GM19452 (cell line): ENCODE measurements around the gene FAAP20.
"Not testable (repeated sequence)": the region's sequence is repeated elsewhere in the genome, so short reads cannot be mapped to it uniquely, and the experiment has no call there.

Experiments used
- ATAC-seq: cut with Tn5 transposase; IDR thresholded peaks from one replicate; pipeline ENCODE4 v1.9.1; 2021; ENCODE audit not compliant: unreplicated experiment

FAAP20 gene

DNA sequence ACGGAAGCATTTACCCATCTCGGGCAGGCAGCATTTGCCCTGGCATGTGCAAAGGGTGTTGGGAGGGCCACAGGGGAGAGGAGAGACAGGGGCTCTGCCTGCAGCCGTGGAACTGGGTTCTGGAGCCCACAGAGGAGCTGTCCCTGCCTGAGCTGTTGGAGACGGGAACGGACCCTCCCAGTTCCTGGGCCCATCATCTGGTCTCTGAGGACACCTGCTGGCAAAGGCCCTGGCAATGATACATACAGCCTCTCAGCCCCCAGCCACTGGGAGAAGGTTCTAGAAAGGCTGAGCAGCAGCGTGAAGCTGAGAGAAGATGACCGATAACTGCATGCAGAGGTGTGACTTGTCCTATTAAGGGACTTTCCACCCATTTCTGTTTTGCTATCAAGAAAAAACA is 31.4 kb downstream of the FAAP20 start:
- ATAC-seq = no peak

DNA sequence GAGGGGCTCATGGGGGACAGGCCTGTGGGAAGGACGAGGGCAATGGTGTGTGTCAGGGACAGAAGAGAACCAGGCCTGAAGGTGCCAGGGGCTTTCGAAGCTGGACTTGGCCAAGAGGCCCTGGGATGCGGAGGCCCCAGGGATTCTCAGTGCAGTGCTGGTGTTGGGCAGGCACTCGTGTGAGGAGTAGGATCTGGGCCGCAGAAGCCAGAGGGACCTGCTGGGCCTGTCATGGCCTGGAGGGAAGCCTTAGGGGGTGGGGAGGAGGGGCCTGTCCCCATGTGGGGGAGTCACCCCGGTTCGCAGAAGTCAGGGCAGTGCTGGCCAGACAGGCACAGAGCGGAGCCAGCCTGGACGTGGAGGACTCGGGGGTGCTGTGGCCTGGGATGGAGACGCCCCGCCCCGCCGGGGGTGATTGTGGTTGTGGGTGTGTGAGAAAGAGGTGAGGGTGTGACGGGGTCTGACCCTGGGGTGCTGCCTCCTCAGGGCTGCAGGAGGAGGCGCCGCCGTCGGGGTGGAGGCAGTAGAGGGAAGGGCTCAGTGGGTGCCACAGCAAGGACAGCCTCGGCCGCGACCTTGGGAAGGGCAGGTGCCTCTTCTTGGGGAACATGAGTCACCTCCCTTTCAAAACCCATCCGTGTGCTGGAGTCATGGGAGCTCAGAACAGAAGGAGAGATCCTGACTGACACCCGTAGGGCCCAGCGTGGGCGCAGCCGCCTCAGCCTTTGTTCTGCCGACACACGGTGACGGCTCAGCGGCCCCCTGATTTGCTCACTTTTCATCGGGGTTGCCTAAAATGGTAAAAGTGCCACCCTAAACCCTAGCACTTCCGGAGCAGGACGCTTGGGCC is 33.9 kb downstream of the FAAP20 start:
- ATAC-seq = no peak

DNA sequence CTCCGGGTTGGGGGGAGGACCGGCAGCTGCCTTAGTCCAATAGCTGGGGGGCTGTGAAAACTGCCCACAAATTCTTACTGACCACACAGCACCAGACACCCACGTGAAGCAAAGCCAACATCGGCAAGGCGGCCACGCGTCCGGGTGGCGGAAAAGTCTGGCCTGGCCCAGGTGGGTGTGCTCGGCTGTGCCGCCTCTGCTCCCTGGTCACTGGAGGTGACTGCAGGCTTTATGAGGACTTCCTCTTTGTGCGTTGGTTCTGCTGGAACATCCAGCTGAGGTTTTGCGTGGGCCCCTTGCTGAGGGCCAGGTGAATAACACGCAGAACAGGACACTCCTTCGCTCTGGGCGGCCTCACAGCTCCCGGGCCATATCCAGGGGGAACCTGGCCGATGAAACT is 35.4 kb downstream of the FAAP20 start:
- no peak for ATAC-seq

DNA sequence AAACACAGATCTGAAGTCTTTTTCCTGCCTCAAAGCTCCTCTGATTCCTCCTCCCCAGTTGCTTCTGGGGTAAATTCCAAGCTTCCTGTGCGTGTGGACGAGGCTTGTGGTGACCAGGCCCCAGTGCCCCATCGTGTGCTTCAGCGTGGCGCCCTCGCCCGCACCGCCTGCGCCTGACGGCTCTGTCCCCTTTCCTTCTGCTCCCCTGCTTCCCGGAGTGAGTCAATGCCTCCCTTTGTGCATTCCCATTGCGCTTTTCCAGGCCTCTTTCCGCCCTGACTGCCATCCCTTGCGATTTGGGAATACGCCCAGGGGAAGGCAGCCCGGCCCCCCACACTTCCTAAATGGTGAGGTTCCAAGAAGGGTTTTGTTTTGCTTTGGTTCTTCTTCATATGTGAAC is 36.3 kb downstream of the FAAP20 start:
- no peak for ATAC-seq

DNA sequence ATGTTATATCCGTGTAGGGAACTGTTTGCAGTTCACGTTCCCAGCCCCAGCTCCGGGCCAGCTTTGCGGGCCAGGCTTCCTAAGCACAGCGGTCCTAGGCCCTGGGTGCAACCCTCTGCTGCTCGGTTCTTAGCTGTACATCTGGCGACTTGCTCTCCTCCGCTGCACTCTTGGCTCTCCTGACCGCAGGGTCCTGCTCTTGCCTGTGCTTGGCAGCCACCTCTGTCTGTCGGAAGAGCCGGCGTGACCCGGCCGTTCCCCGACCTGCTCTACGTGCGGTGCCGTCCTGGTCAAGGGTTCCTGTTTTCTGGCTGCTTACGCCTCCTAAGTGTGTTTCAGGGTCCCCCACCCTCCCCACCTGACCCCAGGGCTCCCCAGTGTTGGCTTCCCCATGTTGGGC is 36.7 kb downstream of the FAAP20 start:
- ATAC-seq = no peak

DNA sequence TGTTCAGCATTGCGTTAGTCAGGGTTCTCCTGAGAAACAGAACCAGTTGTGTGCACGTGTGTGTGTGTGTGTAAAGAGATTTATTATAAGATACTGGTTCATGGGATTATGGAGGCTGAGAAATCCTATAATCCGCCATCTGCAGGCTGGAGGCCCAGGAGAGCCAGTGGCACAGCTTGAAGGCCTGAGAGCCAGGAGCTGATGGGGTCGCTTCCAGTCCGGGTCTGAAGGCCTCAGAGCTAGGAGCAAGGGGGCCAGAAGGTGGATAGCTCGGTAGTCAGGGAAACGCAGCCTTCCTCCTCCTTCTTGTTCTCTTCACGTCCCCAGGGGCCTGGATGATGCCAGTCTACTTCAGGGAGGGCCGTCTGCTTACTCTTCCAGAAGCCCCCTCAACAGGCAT is 37.7 kb downstream of the FAAP20 start:
- ATAC-seq = no peak

DNA sequence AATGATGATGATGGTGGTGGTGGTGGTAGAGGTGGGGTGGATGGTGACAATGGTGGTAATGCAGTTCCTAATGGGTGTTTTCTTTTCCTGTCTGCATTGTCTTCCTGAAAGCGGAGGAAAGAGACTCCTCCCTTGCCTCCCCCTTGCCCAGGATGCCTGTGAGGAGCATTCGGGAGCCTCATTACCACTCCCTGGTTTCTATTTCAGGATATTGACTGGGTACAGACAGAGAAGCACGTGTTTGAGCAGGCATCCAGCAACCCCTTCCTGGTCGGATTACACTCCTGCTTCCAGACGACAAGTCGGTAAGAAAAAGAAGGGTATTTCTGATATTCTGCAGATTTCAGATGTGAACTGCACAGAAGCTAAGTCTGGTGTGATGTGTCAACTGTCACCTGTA is 38.8 kb downstream of the FAAP20 start:
- no peak for ATAC-seq

DNA sequence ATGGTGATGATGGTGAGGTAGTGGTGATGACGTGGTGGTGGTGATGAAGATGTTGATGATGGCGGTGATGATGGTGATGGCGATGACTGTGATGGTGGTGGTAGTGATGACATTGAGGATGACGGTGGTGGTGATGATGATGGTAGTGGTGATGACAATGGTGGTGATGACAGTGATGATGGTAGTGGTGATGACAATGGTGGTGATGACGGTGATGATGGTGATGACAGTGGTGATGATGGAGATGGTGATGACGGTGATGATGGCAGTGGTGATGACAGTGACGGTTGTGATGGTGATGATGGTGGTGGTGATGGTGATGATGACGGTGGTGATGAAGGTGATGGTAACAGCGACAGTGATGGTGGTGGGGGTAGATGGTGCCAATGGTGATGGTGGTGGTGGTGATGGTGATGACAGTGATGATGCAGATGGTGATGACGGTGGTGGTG is 39.4 kb downstream of the FAAP20 start:
- ATAC-seq = no peak

DNA sequence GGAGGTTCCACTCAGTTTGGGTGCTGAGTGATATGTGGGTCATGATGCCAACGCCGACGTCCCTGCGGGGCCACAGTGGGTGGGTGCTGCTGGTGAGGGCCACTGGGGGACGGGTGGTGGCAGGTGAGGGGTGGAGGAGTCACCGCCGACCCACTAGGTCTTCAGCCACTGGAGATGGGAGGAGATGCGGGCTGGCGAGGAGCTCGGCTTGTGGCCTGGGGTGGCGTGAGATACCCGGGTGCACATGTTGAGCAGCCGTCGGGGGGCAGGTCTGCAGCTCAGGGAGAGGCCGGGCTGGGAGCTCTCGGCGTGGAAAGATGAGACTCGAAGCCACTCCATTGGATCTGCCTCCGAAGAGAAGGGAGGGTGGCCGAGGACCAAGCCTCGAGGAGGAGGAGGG is 40.5 kb downstream of the FAAP20 start:
- ATAC-seq = no peak

DNA sequence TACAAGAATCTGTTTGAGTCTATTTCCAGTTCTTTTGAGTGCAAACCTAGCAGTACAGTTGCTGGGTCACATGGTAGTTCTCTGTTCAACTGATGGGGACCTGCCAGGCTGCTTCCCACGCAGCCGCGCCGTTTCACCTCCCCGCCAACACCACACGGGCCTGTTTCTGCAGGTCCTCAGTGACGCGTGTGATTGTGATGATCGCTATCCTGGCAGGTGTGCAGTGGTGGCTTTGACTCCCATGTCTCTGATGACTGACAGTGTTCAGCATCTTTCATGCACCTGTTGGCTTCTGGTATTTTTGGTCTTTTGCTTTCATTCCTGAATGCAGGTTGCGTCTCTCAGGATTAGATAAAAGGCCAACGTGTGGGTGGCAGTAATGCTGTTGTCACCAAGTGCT is 41.6 kb downstream of the FAAP20 start:
- ATAC-seq = no peak

DNA sequence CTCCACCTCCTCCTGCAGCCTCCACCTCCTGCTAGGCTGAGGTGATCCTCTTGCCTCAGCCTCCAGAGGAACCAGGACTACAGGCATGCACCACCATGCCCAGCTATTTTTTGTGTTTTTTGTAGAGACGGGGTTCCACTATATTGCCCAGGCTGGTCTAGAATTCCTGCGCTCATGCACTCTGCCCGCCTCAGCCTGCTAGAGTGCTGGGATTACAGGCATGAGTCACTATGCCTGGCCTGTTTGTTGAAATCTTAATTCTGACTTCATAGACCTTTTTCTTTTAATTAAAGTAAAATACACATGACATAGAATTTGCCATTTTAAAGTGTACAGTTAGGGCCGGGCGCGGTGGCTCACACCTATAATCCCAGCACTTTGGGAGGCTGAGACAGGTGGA is 42.7 kb downstream of the FAAP20 start:
- no peak for ATAC-seq

DNA sequence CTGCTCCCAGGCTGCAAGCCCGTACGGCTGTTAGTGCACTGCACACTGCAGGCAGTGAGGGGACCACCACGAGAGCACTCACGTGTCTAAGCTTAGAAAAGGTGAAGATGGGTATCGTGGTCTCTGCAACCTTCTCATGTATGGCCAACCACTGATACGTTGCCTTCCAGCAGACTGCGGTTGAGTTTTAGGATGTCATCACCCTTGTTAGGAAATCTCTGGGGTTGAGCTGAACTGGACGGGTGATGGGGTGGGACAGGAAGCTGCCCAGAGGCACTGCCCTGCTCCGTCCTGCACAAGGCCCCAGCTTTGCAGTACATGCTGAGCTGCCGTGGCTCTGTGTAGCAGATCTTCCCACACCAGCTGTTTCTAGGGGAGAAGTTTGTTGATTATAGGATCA is 43.3 kb downstream of the FAAP20 start:
- ATAC-seq = no peak

DNA sequence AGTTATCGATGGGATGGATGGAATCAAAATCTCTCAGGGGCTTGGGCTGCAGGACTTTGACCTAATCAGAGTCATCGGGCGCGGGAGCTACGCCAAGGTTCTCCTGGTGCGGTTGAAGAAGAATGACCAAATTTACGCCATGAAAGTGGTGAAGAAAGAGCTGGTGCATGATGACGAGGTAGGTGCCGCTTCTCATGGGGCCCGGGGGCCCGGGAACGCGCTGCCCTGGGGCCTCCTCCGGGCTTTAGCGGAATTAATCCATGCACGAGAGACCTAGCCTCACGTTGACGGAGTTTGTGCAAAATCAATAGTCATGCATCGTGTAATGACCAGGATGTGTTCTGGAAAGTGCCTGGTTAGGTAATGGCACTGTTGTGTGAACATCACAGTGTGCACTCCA is 43.8 kb downstream of the FAAP20 start:
- no peak for ATAC-seq

DNA sequence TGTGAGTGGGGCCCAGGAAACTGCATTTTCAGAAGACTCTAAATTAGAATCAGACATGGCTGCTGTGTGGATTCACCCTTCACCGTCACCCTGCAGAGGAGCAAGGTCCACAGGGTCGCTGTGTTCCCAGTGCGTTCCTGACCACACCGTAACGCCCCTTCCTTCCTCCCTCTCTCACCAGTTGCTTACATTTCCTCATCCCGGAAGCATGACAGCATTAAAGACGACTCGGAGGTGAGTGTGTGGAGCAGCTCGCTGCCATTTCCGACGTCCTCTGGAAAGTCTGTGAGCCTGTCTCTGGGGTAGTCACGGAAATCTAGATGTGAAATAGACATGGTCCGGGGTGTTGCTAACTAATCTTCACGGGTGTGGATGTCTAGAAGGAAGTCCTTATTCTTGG is 45.9 kb downstream of the FAAP20 start:
- ATAC-seq = no peak

DNA sequence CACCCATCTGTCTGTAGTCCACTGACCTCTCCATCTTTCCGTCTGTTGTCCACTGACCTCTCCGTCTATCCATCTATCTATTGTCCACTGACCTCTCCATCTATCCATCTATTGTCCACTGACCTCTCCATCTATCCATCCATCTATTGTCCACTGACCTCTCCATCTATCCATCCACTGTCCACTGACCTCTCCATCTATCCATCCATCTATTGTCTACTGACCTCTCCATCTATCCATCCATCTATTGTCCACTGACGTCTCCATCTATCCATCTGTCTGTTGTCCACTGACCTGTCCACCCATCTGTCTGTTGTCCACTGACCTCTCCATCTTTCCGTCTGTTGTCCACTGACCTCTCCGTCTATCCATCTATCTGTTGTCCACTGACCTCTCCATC is 46.7 kb downstream of the FAAP20 start:
- not testable (repeated sequence) for ATAC-seq

DNA sequence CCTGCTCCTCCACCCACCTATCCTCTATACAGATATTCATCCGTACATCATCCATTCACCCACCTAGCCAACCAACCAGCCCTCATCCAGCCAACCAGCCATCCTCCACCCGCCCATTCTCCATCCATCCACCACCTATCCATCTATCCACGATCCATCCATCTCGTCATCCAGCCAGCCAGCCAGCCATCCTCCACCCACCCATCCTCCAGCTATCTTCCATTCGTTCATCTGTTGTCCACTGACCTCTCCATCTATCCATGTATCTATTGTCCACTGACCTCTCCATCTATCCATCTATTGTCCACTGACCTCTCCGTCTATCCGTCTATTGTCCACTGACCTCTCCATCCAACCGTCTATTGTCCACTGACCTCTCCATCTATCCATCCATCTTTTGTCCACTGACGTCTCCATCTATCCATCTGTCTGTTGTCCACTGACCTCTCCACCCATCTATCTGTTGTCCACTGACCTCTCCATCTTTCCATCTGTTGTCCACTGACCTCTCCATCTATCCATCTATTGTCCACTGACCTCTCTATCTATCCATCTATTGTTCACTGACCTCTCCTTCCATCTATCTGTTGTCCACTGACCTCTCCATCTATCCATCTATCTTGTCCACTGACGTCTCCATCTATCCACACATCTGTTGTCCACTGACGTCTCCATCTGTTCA is 47.6 kb downstream of the FAAP20 start:
- no peak for ATAC-seq

DNA sequence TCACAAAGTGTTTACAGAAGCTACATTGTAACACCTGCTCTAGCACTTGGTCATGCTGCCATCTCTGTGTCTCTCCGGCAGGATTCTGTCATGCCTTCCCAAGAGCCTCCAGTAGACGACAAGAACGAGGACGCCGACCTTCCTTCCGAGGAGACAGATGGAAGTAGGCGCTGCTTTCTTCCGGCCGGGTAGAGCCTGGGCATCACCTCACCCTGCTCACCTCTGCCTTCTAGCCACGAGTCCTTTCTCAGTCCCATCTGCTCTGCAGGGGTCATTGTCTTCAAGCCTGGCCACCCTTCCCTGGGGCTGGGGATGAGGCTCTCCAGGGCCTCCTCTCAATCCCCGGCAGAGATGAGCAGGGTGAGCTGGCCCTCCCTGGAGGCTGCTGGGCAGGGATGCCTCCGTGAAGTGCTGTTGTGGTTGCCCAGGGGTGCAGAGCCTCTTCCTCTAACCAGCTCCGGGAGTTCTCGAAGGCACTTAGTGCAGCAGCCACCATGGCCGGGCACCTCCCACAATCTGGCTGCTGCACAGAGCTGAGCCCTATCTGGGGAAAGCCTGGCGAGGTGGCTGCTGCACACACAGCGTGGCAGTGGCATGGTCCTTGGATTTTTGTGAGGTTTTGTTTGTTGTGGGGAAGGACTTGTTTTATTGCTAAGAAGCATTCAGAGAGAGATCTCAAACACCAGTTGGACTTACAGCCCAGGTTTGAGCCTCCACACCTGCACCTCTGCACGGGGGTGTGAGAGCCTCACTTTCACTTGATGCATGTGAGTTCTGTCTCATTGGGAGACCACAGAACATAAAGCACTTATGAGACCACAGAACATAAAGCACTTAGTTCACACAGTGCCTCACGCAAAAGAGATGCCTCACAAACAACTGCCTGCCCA is 48.4 kb downstream of the FAAP20 start:
- ATAC-seq = no peak

DNA sequence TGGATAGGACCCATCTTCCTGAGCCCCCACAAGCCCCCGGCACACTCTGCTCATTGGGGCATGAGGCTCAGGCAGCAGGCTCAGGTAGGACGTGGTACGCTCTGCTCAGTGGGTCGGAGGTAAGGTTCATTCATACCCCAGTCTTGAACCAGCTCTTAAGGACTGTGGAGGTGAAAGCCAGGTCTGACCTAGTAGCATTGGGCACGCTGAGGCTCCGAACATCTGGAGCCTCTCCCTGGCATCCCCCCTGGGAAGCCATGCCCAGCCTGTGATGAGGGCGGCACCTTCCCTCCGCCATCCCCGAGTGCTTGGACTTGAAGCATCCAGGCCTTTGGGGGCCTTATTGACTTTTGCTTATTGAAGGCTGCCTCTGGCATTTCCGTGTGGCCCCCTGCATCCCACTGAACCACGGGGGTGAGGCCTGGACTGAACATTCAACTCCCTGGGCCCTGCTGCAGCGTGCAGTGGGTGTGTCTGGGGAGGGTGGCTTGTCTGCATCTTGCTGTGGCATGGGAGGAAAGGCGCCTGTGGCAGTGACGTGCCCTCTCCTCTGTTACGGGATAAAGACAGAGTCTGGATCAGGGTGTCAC is 50.0 kb downstream of the FAAP20 start:
- ATAC-seq = no peak

DNA sequence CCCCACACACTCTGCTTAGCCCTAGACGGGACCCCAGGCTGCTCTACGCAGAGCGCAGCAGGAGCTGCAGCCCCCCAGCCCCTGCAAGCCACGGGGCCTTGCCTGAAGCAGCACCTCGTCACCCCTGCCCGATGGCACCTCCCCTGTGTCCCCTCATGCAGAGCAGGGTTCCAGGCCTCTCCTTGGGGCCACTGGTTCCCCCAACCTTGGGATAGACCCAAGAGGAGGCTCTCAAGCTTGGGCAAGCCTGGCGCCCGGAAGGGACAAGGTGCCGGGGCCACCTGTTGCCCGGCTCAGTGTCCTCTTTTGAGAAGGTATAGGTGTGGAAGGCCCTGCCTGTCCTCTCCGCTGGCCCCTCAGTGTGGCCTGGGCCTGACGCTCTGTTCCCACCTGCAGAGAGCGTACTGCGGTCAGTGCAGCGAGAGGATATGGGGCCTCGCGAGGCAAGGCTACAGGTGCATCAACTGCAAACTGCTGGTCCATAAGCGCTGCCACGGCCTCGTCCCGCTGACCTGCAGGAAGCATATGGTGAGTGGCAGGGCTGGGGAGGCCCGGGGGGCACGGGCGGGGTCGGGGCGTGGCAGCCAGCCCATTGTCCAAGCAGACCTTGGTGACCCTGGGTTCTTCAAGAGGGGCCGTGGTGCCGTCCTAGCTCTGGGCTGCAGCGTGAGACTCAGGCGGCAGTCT is 50.6 kb downstream of the FAAP20 start:
- ATAC-seq = no peak

DNA sequence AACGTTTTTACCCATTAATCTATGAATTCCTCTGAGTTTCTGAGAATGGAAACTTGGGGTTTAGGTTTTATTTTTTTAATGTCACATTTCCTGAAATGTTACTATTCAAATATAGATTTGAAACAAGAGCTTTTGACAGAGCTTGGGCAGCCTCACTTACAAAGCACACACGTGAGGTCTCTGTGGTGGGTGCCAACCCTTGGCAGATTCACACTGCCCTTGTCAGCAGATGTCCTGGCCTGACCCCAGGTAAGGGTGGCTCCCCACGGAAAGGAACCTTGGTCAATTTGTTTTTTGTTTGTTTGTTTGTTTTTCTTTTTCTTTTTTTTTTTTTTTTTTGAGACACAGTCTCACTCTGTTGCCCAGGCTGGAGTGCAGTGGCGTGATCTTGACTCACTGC is 53.5 kb downstream of the FAAP20 start:
- no peak for ATAC-seq
